ENCODE measurements around the gene GMPR2. TPM values are rescaled to one million over a fixed set of nuclear protein-coding genes. Genes with fewer than 3 reads are reported as not detected.

Gene GMPR2
- total and polyA plus RNA-seq, 2 of the 4 experiments (the other 2 are of a cell fraction), result 63.7 to 92.5 TPM

DNA sequence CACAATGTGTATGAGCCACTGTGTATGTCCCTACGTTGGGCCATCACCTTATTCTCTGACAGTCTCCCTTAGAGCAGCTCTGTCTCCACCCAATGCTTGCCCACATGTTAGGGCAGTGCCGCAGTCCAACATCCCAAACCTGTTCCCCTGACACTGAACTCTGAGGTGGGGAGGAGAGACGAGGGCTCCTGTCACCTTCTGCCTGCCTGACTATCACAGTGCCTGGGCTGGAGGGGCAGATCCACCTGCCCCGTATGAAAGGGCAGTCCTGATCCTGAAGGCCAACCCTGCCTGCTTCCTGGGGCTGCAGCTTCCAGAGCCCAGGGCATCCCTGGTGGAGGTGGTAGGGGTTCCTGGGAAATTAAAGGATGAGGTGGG lies 28.0 kb downstream of the GMPR2 start:
- no peak overlapping the region for H3K27ac ChIP-seq (ENCODE audit: insufficient read depth, low read length)
- H3K9ac ChIP-seq (ENCODE audit: low read depth, low read length), result no peak overlapping the region
- no peak overlapping the region for H2BK15ac ChIP-seq (ENCODE audit: low read depth, low read length)
- no peak overlapping the region for H3K4me2 ChIP-seq (ENCODE audit: low read depth, low read length)
- peaks cover 0 to 2% of the 10 kb centered on the region in 2 experiments; a peak in 1 of 4 replicates for H3K79me1 ChIP-seq (ENCODE audit: low read depth in 1 of 2, low read length in 2 of 2)
- H2AFZ ChIP-seq (replicated peaks; ENCODE audit: low read length, poor library complexity), result no peak overlapping the region
- H3K4me3 ChIP-seq (ENCODE audit: insufficient read depth, low read depth, low read length), result no peak overlapping the region
- H3K9me3 ChIP-seq (ENCODE audit: control insufficient read depth, insufficient read depth, low read length), result no peaks in the 10 kb centered on the region
- no peak overlapping the region; the same call in 1 of the 2 replicates for H3K23ac ChIP-seq (ENCODE audit: low read depth, low read length)
- peaks cover 16% of the 10 kb centered on the region; the same call in 1 of the 2 replicates for H3K9me1 ChIP-seq (ENCODE audit: insufficient read depth, low read length)
- no peak overlapping the region for H4K8ac ChIP-seq (ENCODE audit: low read depth in 2 of 2, low read length in 2 of 2)
- H2BK5ac ChIP-seq (ENCODE audit: low read depth, low read length, poor library complexity, severe bottlenecking), result no peak overlapping the region
- no peak overlapping the region for H2BK120ac ChIP-seq (ENCODE audit: low read depth, low read length)
- dilution Hi-C loops (cut with HindIII; ENCODE audit: low sequenced_read_pairs, unreplicated experiment) (no loop called here), in situ Hi-C loops (cut with MboI; ENCODE audit: low sequenced_read_pairs) (no loop called here), intact Hi-C loops (cut with micrococcal nuclease) (no loop called here)
- H3K18ac ChIP-seq (ENCODE audit: low read depth, low read length), result no peak overlapping the region
- peaks cover 4% of the 10 kb centered on the region; the same call in 1 of the 2 replicates for H3K36me3 ChIP-seq (ENCODE audit: control insufficient read depth, insufficient read depth, low read length)
- H3K56ac ChIP-seq (ENCODE audit: extremely low read depth, insufficient read depth, low read length), result no peak overlapping the region
- no peak overlapping the region for H2AK5ac ChIP-seq (ENCODE audit: low read depth, low read length)
- ChIA-PET POLR2A (ENCODE audit: unreplicated experiment) (no interaction called here), CTCF (no interaction called here)
- ATAC-seq (ENCODE audit: low read depth) (no peak), DNase-seq (no peak)
- no peaks in the 10 kb centered on the region for H3K27me3 ChIP-seq (ENCODE audit: control insufficient read depth, insufficient read depth, low read length)
- no peak overlapping the region for H4K5ac ChIP-seq (ENCODE audit: low read depth, low read length)
- no peak overlapping the region for H2BK20ac ChIP-seq (ENCODE audit: low read depth, low read length)
- H4K20me1 ChIP-seq (ENCODE audit: insufficient read depth, low read length), result no peaks in the 10 kb centered on the region
- 83% methylated on average over 1 of the region's 4 CpGs; no CpG with 5 or more reads in 1 of the 2 experiments for WGBS, 2 experiments (ENCODE audit: extremely low coverage in 2 of 2, insufficient read length in 1 of 2)
- peak overlapping the region; percentile 42 for H2AK9ac ChIP-seq (replicated peaks; ENCODE audit: low read depth, low read length, poor library complexity)
- no peak overlapping the region for H4K91ac ChIP-seq (ENCODE audit: insufficient read depth, low read depth, low read length)
- H3K4ac ChIP-seq (ENCODE audit: low read depth, low read length), result no peak overlapping the region
- no peak overlapping the region for H3K14ac ChIP-seq (replicated peaks; ENCODE audit: low read depth, low read length)
- peaks cover 8% of the 10 kb centered on the region for H3K4me1 ChIP-seq (ENCODE audit: control insufficient read depth, insufficient read depth, low read length)
- BruUV-seq (replicated peaks), result no TSS peak
- no peak for TF ChIP-seq CHD1 (IDR thresholded peaks at IDR 0.05; ENCODE audit: low read depth, low read length)
- TF ChIP-seq, protein P1, sequence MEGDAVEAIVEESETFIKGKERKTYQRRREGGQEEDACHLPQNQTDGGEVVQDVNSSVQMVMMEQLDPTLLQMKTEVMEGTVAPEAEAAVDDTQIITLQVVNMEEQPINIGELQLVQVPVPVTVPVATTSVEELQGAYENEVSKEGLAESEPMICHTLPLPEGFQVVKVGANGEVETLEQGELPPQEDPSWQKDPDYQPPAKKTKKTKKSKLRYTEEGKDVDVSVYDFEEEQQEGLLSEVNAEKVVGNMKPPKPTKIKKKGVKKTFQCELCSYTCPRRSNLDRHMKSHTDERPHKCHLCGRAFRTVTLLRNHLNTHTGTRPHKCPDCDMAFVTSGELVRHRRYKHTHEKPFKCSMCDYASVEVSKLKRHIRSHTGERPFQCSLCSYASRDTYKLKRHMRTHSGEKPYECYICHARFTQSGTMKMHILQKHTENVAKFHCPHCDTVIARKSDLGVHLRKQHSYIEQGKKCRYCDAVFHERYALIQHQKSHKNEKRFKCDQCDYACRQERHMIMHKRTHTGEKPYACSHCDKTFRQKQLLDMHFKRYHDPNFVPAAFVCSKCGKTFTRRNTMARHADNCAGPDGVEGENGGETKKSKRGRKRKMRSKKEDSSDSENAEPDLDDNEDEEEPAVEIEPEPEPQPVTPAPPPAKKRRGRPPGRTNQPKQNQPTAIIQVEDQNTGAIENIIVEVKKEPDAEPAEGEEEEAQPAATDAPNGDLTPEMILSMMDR (conservative IDR thresholded peaks at IDR 0.05; ENCODE audit: low read depth, low read length), result no peak
- TF ChIP-seq, protein P2, sequence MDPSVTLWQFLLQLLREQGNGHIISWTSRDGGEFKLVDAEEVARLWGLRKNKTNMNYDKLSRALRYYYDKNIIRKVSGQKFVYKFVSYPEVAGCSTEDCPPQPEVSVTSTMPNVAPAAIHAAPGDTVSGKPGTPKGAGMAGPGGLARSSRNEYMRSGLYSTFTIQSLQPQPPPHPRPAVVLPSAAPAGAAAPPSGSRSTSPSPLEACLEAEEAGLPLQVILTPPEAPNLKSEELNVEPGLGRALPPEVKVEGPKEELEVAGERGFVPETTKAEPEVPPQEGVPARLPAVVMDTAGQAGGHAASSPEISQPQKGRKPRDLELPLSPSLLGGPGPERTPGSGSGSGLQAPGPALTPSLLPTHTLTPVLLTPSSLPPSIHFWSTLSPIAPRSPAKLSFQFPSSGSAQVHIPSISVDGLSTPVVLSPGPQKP (IDR thresholded peaks at IDR 0.05; ENCODE audit: borderline replicate concordance, low read depth, low read length), result no peak
- TF ChIP-seq SMC3 (IDR thresholded peaks at IDR 0.05; ENCODE audit: low read depth, low read length), result no peak
- no peak for TF ChIP-seq POLR2A (IDR thresholded peaks at IDR 0.05; ENCODE audit: low read depth, low read length)
- no peak for TF ChIP-seq BHLHE40 (IDR thresholded peaks at IDR 0.05; ENCODE audit: low read depth, low read length)
- no peak for TF ChIP-seq CEBPB (IDR thresholded peaks at IDR 0.05; ENCODE audit: low read depth, low read length)
- TF ChIP-seq RFX5 (IDR thresholded peaks at IDR 0.05; ENCODE audit: low read depth, low read length), result no peak
- no peak for TF ChIP-seq MAFK (IDR thresholded peaks at IDR 0.05; ENCODE audit: low read depth, low read length)
- no peak for TF ChIP-seq MXI1 (IDR thresholded peaks at IDR 0.05; ENCODE audit: borderline replicate concordance, low read depth, low read length)
- no peak for TF ChIP-seq RAD21 (IDR thresholded peaks at IDR 0.05; ENCODE audit: low read length)
- no peak for TF ChIP-seq NFE2L2 (IDR thresholded peaks at IDR 0.05; ENCODE audit: low read depth, low read length)
- TF ChIP-seq, protein P3, sequence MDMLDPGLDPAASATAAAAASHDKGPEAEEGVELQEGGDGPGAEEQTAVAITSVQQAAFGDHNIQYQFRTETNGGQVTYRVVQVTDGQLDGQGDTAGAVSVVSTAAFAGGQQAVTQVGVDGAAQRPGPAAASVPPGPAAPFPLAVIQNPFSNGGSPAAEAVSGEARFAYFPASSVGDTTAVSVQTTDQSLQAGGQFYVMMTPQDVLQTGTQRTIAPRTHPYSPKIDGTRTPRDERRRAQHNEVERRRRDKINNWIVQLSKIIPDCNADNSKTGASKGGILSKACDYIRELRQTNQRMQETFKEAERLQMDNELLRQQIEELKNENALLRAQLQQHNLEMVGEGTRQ (IDR thresholded peaks at IDR 0.05; ENCODE audit: low read depth, low read length), result no peak
- TF ChIP-seq FOS (IDR thresholded peaks at IDR 0.05; ENCODE audit: low read depth, low read length), result no peak
- TF ChIP-seq RCOR1 (IDR thresholded peaks at IDR 0.05; ENCODE audit: insufficient replicate concordance, low read length), result no peak
- TF ChIP-seq MAZ (IDR thresholded peaks at IDR 0.05; ENCODE audit: borderline replicate concordance, low read depth, low read length), result no peak

Measured in IMR-90 (cell line).